SK-N-SH (cell line): Measurements from ENCODE around the gene UNC50. TPM values are rescaled to one million over a fixed set of nuclear protein-coding genes. Genes with fewer than 3 reads are reported as not detected.

Experiments used
- CTCF ChIA-PET: fragments of 300-600, 350-600 bp; formaldehyde crosslinking; extraction: SDS; loops from one replicate; lab custom pipeline; 2021; lab: Yijun Ruan, JAX
- POLR2A ChIA-PET: fragments of 350-600 bp; sonication (Branson Sonifier 250); formaldehyde crosslinking; extraction: SDS; loops from one replicate; lab custom pipeline; 2020; ENCODE audit warnings: antibody characterized with exemption, inconsistent platforms; lab: Yijun Ruan, JAX
- DNase-seq: peaks from one replicate; pipeline ENCODE4 v3.0.0; 2012
- H2AFZ ChIP-seq: fragments of 200-600 bp; sonication (generic); 2 replicates; pipeline ENCODE4 v1.8.1; 2016; ENCODE audit warnings: antibody characterized with exemption, mild to moderate bottlenecking, low read depth
- H3F3A ChIP-seq: fragments of 200-600 bp; sonication (generic); replicated peaks from 2 replicates; pipeline ENCODE3; 2016; ENCODE audit warnings: antibody characterized with exemption, mild to moderate bottlenecking; ENCODE audit not compliant: insufficient read depth
- H3K27ac ChIP-seq, 2 experiments: fragments of 200-500 bp in 1 of 2; fragments of 200-600 bp in 1 of 2; sonication (Bioruptor generic) in 1 of 2; sonication (generic), shearing (Covaris generic) in 1 of 2; 2 replicates each; pipeline versions ENCODE4 v1.5.1 to v1.6.1; 2014 to 2016; ENCODE audit warnings: low read depth in 2 of 2, inconsistent platforms in 1 of 2, low read length in 1 of 2, mild to moderate bottlenecking in 1 of 2, mixed read lengths in 1 of 2
- H3K27me3 ChIP-seq: fragments of 200-600 bp; sonication (generic), shearing (Covaris generic); 2 replicates; pipeline ENCODE4 v1.6.1; 2016; ENCODE audit warnings: mixed run types; ENCODE audit not compliant: insufficient read depth
- H3K36me3 ChIP-seq, 2 experiments: fragments of 200-500 bp in 1 of 2; fragments of 200-600 bp in 1 of 2; sonication (Bioruptor generic) in 1 of 2; sonication (generic) in 1 of 2; replicated peaks in 1 of 2; 2 replicates each; pipeline versions ENCODE3 to v1.5.1; 2014 to 2016; ENCODE audit warnings: low read length in 1 of 2, mild to moderate bottlenecking in 1 of 2; ENCODE audit not compliant: insufficient read depth in 2 of 2, control insufficient read depth in 1 of 2
- H3K4me1 ChIP-seq, 2 experiments: fragments of 200-500 bp in 1 of 2; fragments of 200-600 bp in 1 of 2; sonication (Bioruptor generic) in 1 of 2; sonication (generic), shearing (Covaris generic) in 1 of 2; 2 replicates each; pipeline versions ENCODE4 v1.5.1 to v1.6.1; 2014 to 2016; ENCODE audit warnings: low read depth in 1 of 2, low read length in 1 of 2, mixed run types in 1 of 2; ENCODE audit not compliant: insufficient read depth in 2 of 2, control insufficient read depth in 1 of 2
- H3K4me2 ChIP-seq: fragments of 200-600 bp; sonication (generic), shearing (Covaris generic); 2 replicates; pipeline ENCODE4 v1.6.1; 2017; ENCODE audit warnings: mixed run types
- H3K4me3 ChIP-seq, 2 experiments: fragments of 200-500 bp in 1 of 2; fragments of 200-600 bp in 1 of 2; sonication (Bioruptor generic) in 1 of 2; sonication (generic), shearing (Covaris generic) in 1 of 2; 2 replicates each; pipeline versions ENCODE4 v1.5.1 to v1.8.1; 2014 to 2016; ENCODE audit warnings: low read depth in 2 of 2, inconsistent platforms in 1 of 2, low read length in 1 of 2, mild to moderate bottlenecking in 1 of 2, mixed read lengths in 1 of 2, moderate library complexity in 1 of 2
- H3K79me2 ChIP-seq: fragments of 200-600 bp; sonication (generic); 2 replicates; pipeline ENCODE4 v1.8.1; 2017; ENCODE audit warnings: mild to moderate bottlenecking; ENCODE audit not compliant: insufficient read depth
- H3K9ac ChIP-seq: fragments of 200-600 bp; sonication (generic); 2 replicates; pipeline ENCODE4 v1.6.1; 2017; ENCODE audit warnings: mixed run types
- H3K9me2 ChIP-seq: fragments of 200-600 bp; sonication (generic); 2 replicates; pipeline ENCODE4 v1.6.1; 2017; ENCODE audit warnings: mixed run types
- H3K9me3 ChIP-seq: fragments of 200-600 bp; sonication (generic); 2 replicates; pipeline ENCODE4 v1.6.1; 2017; ENCODE audit warnings: mixed run types, mild to moderate bottlenecking, moderate library complexity
- H4K20me1 ChIP-seq: fragments of 200-600 bp; sonication (generic); 2 replicates; pipeline ENCODE4 v1.6.1; 2017; ENCODE audit warnings: mild to moderate bottlenecking, mixed run types; ENCODE audit not compliant: insufficient read depth
- CHD2 ChIP-seq: fragments of 150-350 bp; IDR thresholded peaks from 2 replicates; pipeline ENCODE4 v1.6.1; 2018; ENCODE audit warnings: low read length; ENCODE audit not compliant: partially characterized antibody
- CTCF ChIP-seq: fragments of 200-600 bp; sonication (generic); IDR thresholded peaks from 2 replicates; pipeline ENCODE4 v1.6.1; 2017; ENCODE audit warnings: antibody characterized with exemption, mild to moderate bottlenecking, moderate library complexity
- ELF1 ChIP-seq: IDR thresholded peaks from 2 replicates; pipeline ENCODE4 v1.4.0; 2012
- EP300 ChIP-seq, 2 experiments: IDR thresholded peaks; 2 replicates each; pipeline versions ENCODE4 v1.4.0 to v1.6.1; 2012; ENCODE audit warnings: borderline replicate concordance in 1 of 2, low read depth in 1 of 2, low read length in 1 of 2
- EZH2phosphoT487 ChIP-seq: fragments of 200-600 bp; sonication (generic); IDR thresholded peaks from 2 replicates; pipeline ENCODE4 v1.6.1; 2017; ENCODE audit warnings: low read depth, mixed run types, mild to moderate bottlenecking, antibody characterized with exemption, moderate library complexity, borderline replicate concordance
- FOSL2 ChIP-seq: IDR thresholded peaks from 2 replicates; pipeline ENCODE4 v1.4.0; 2012; ENCODE audit warnings: low read depth, mild to moderate bottlenecking, moderate library complexity, borderline replicate concordance
- FOXJ3 ChIP-seq: sonication (generic); formaldehyde crosslinking; IDR thresholded peaks from 2 replicates; pipeline ENCODE4 v1.5.1; 2020; ENCODE audit warnings: mild to moderate bottlenecking, missing genetic modification reagents
- JUND ChIP-seq: IDR thresholded peaks from 2 replicates; pipeline ENCODE4 v1.4.0; 2012
- MAX ChIP-seq: IDR thresholded peaks from 2 replicates; pipeline ENCODE4 v1.4.0; 2012; ENCODE audit warnings: low read depth
- NRF1 ChIP-seq: IDR thresholded peaks from 2 replicates; pipeline ENCODE4 v1.6.1; 2012; ENCODE audit warnings: low read depth, mild to moderate bottlenecking, low read length
- RXRA ChIP-seq: IDR thresholded peaks from 2 replicates; pipeline ENCODE4 v1.4.0; 2012; ENCODE audit warnings: low read depth, mild to moderate bottlenecking, borderline replicate concordance
- SIN3A ChIP-seq: IDR thresholded peaks from 2 replicates; pipeline ENCODE4 v1.6.1; 2012; ENCODE audit warnings: low read depth, mild to moderate bottlenecking, low read length, moderate library complexity, borderline replicate concordance
- SMC3 ChIP-seq: IDR thresholded peaks from 2 replicates; pipeline ENCODE4 v1.6.1; 2012; ENCODE audit warnings: low read depth, low read length, improper control_type of control experiment
- TCF12 ChIP-seq: IDR thresholded peaks from 2 replicates; pipeline ENCODE4 v1.4.0; 2012
- TEAD4 ChIP-seq: IDR thresholded peaks from 2 replicates; pipeline ENCODE4 v1.4.0; 2012; ENCODE audit warnings: mild to moderate bottlenecking, borderline replicate concordance; ENCODE audit not compliant: insufficient read depth
- USF1 ChIP-seq: IDR thresholded peaks from 2 replicates; pipeline ENCODE4 v1.4.0; 2012; ENCODE audit warnings: low read depth, borderline replicate concordance
- USF2 ChIP-seq: fragments of 150-350 bp; IDR thresholded peaks from 2 replicates; pipeline ENCODE4 v1.6.1; 2017; ENCODE audit warnings: antibody characterized with exemption, low read length, low read depth, borderline replicate concordance
- YY1 ChIP-seq: IDR thresholded peaks from 2 replicates; pipeline ENCODE4 v1.4.0; 2012; ENCODE audit warnings: low read depth, mild to moderate bottlenecking
- ZBTB33 ChIP-seq: IDR thresholded peaks from 2 replicates; pipeline ENCODE4 v1.4.0; 2012; ENCODE audit warnings: low read depth, borderline replicate concordance
- WGBS: methylation state at CpG from one replicate; pipeline ENCODE4 v1.1.6; 2017; ENCODE audit warnings: low lambda C conversion rate; 5-methylcytosine and 5-hydroxymethylcytosine counted together
- polyA plus RNA-seq, 3 experiments: library from polyadenylated mRNA; depleted of rRNA; stranded (reverse); fragments of >200 nt; gene quantifications; 2 replicates each; pipeline ENCODE4 v1.2.3, GENCODE V29; 2012

UNC50 gene
- polyA plus RNA-seq, 1 of the 3 experiments (the other 2 are of a cell fraction) = 46.9 TPM

- H3K9me3 ChIP-seq = no peaks in the 10 kb centered on the region
- TF ChIP-seq USF2 (no peak), JUND (no peak), USF1 (no peak), SIN3A (no peak), YY1 (no peak), SMC3 (no peak), NRF1 (no peak), FOSL2 (no peak), EP300 (IDR thresholded peaks at IDR 0.05; ENCODE audit: borderline replicate concordance in 1 of 2, low read depth in 1 of 2, low read length in 1 of 2) (no peak), RXRA (no peak), ELF1 (no peak), MAX (no peak), TEAD4 (no peak), ZBTB33 (no peak), CTCF (no peak), TCF12 (no peak), CHD2 (no peak), EZH2phosphoT487 (no peak), FOXJ3 (CRISPR knock-in tag) (no peak)
- H3K9me2 ChIP-seq = no peaks in the 10 kb centered on the region
- no peaks in the 10 kb centered on the region for H3K79me2 ChIP-seq
- H2AFZ ChIP-seq = no peak overlapping the region
- peaks cover 0 to 39% of the 10 kb centered on the region in 2 experiments for H3K36me3 ChIP-seq
- H3K9ac ChIP-seq = no peak overlapping the region
- POLR2A ChIA-PET = no interaction called here
- no peak overlapping the region for H3K4me3 ChIP-seq
- CTCF ChIA-PET = interaction anchor here (1.5 to 1.6 kb wide), 2 partner anchors 12 to 13 kb away, joined by 3 to 7 read pairs; no protein-coding TSS in a partner anchor
- peaks cover 4% of the 10 kb centered on the region for H3F3A ChIP-seq
- no peaks in the 10 kb centered on the region for H3K4me1 ChIP-seq
- no peaks in the 10 kb centered on the region for H3K27me3 ChIP-seq
- 91% methylated on average over 9 of the region's 9 CpGs for WGBS
- H4K20me1 ChIP-seq = no peaks in the 10 kb centered on the region
- no peak for DNase-seq
- no peak overlapping the region for H3K4me2 ChIP-seq
- H3K27ac ChIP-seq = no peak overlapping the region
Measured at GRCh38 chr2:98582523-98582922, 25.9 kb upstream of the UNC50 start.
